ENCODE measurements around the gene SLC35F3. TPM values are rescaled to one million over a fixed set of nuclear protein-coding genes. Genes with fewer than 3 reads are reported as not detected.

SLC35F3 gene
- total RNA-seq, 2 donors from 2014 or later = 0.13 TPM; not detected in 1

GRCh38 chr1:234135501-234135900 lies 231.0 kb downstream of the SLC35F3 start:
- Histone ChIP-seq H3K4me1 (no peaks in the 10 kb centered on the region), H3K4me3 (no peak overlapping the region), H3K9ac (ENCODE audit: low read depth in 2 of 2, low read length in 2 of 2) (no peak overlapping the region), H3K27ac (no peak overlapping the region), H3K36me3 (no peaks in the 10 kb centered on the region), H3K9me3 (no peaks in the 10 kb centered on the region), H3K27me3 (no peaks in the 10 kb centered on the region)
- DNase-seq = no peak
- intact Hi-C loops (cut with DNase I) = no loop called here
- TF ChIP-seq, protein P1, sequence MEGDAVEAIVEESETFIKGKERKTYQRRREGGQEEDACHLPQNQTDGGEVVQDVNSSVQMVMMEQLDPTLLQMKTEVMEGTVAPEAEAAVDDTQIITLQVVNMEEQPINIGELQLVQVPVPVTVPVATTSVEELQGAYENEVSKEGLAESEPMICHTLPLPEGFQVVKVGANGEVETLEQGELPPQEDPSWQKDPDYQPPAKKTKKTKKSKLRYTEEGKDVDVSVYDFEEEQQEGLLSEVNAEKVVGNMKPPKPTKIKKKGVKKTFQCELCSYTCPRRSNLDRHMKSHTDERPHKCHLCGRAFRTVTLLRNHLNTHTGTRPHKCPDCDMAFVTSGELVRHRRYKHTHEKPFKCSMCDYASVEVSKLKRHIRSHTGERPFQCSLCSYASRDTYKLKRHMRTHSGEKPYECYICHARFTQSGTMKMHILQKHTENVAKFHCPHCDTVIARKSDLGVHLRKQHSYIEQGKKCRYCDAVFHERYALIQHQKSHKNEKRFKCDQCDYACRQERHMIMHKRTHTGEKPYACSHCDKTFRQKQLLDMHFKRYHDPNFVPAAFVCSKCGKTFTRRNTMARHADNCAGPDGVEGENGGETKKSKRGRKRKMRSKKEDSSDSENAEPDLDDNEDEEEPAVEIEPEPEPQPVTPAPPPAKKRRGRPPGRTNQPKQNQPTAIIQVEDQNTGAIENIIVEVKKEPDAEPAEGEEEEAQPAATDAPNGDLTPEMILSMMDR (IDR thresholded peaks at IDR 0.05) = no peak

DNA sequence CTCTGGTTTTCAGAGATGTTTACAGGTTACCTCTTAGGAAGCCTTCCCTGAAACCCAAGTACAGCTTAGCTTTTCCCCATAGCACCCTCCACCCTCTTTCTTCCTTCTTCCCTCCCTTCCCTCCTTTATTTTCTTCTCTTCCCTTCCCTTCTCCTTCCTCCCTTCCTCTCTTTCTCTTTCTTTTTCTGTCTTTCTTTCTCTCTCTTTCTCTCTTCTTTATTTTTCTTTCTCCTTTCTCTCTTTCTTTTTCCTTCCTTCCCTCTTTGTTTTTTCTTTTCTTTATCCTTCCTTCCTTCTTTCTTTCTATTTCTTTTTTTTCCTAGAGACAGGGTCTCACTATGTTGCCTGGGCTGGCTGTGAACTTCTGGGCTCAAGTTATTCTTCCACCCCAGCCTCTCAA lies 231.6 kb downstream of the SLC35F3 start:
- Histone ChIP-seq H3K4me3 (no peak overlapping the region), H3K36me3 (no peaks in the 10 kb centered on the region), H3K9ac (ENCODE audit: low read depth in 2 of 2, low read length in 2 of 2) (no peak overlapping the region), H3K9me3 (no peaks in the 10 kb centered on the region), H3K27ac (no peak overlapping the region), H3K4me1 (no peaks in the 10 kb centered on the region), H3K27me3 (no peaks in the 10 kb centered on the region)
- no peak for DNase-seq
- TF ChIP-seq, protein P1 (IDR thresholded peaks at IDR 0.05) = no peak
- intact Hi-C loops (cut with DNase I) = no loop called here

DNA sequence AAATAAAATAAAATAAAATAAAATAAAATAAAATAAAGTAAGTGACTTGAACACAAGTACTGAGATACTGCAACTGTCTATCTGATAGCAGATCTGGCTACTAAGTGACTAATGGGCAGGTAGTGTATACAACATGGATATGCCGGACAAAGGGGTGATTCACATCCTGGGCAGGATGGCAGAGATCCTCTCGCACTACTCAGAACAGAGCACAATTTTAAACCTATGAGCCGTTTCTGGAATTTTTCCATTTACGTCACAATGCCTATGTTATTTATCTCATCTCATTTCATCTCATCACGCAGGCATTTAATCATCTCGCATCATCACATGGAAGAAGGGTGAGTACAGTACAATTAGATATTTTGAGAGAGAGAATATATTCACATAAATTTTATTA lies 235.5 kb downstream of the SLC35F3 start:
- TF ChIP-seq, protein P1 (IDR thresholded peaks at IDR 0.05) = no peak
- Histone ChIP-seq H3K27ac (no peak overlapping the region), H3K9me3 (no peaks in the 10 kb centered on the region), H3K4me3 (no peak overlapping the region), H3K27me3 (no peaks in the 10 kb centered on the region), H3K36me3 (no peaks in the 10 kb centered on the region), H3K4me1 (no peaks in the 10 kb centered on the region), H3K9ac (ENCODE audit: low read depth in 2 of 2, low read length in 2 of 2) (no peak overlapping the region)
- intact Hi-C loops (cut with DNase I) = no loop called here
- DNase-seq = no peak

DNA sequence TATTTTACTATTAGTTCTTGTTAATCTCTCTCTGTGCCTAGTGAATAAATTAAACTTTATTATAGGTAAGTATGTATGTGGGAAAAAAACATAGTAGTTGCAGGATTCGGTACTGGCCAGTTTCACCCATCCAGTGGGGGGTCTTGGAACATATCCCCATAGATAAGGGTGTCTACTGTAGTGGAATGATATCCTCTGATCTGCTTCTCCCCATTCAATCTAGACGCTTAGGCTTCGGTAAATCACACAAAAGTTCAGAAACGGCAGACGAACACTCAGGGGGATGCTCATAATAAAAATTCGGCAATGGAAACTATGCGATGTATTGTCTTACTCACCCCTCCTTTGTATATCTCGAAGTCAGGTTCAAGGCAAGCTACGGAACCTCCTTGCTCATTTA lies 235.9 kb downstream of the SLC35F3 start:
- no peak for DNase-seq
- Histone ChIP-seq H3K4me3 (no peak overlapping the region), H3K27me3 (no peaks in the 10 kb centered on the region), H3K27ac (no peak overlapping the region), H3K9me3 (no peaks in the 10 kb centered on the region), H3K9ac (ENCODE audit: low read depth in 2 of 2, low read length in 2 of 2) (no peak overlapping the region), H3K4me1 (no peaks in the 10 kb centered on the region), H3K36me3 (no peaks in the 10 kb centered on the region)
- intact Hi-C loops (cut with DNase I) = no loop called here
- TF ChIP-seq, protein P1 (IDR thresholded peaks at IDR 0.05) = no peak

- H3K4me3 ChIP-seq = no peak overlapping the region
- no peaks in the 10 kb centered on the region for H3K4me1 ChIP-seq
- TF ChIP-seq, protein P1 (IDR thresholded peaks at IDR 0.05) = no peak
- no peaks in the 10 kb centered on the region for H3K36me3 ChIP-seq
- no peaks in the 10 kb centered on the region for H3K9me3 ChIP-seq
- intact Hi-C loops (cut with DNase I) = no loop called here
- DNase-seq = no peak
- no peaks in the 10 kb centered on the region for H3K27me3 ChIP-seq
- no peak overlapping the region for H3K9ac ChIP-seq (ENCODE audit: low read depth in 2 of 2, low read length in 2 of 2)
- H3K27ac ChIP-seq = no peak overlapping the region
Observed at GRCh38 chr1:234141006-234141405, 236.5 kb downstream of the SLC35F3 start.

- Histone ChIP-seq H3K27me3 (no peaks in the 10 kb centered on the region), H3K4me3 (no peak overlapping the region), H3K27ac (no peak overlapping the region), H3K36me3 (no peaks in the 10 kb centered on the region), H3K9ac (ENCODE audit: low read depth in 2 of 2, low read length in 2 of 2) (no peak overlapping the region), H3K9me3 (no peaks in the 10 kb centered on the region), H3K4me1 (no peaks in the 10 kb centered on the region)
- intact Hi-C loops (cut with DNase I) = no loop called here
- no peak for DNase-seq
- TF ChIP-seq, protein P1 (IDR thresholded peaks at IDR 0.05) = no peak
Observed at GRCh38 chr1:234143681-234144080, 239.2 kb downstream of the SLC35F3 start.

All from colonic mucosa (tissue), 4 donors.